Effector CD8-positive, alpha-beta T cell (primary cell): ENCODE results near the gene SV2B.
"Not testable (repeated sequence)": the region's sequence is repeated elsewhere in the genome, so short reads cannot be mapped to it uniquely, and the experiment has no call there.

Source experiments
- DNase-seq: peaks from one replicate; lab custom pipeline; 2025; lab: John Stamatoyannopoulos, UW
- total RNA-seq, 4 experiments: gene quantifications; one replicate each; lab custom pipeline; 2026; lab: John Stamatoyannopoulos, UW

SV2B gene, protein sequence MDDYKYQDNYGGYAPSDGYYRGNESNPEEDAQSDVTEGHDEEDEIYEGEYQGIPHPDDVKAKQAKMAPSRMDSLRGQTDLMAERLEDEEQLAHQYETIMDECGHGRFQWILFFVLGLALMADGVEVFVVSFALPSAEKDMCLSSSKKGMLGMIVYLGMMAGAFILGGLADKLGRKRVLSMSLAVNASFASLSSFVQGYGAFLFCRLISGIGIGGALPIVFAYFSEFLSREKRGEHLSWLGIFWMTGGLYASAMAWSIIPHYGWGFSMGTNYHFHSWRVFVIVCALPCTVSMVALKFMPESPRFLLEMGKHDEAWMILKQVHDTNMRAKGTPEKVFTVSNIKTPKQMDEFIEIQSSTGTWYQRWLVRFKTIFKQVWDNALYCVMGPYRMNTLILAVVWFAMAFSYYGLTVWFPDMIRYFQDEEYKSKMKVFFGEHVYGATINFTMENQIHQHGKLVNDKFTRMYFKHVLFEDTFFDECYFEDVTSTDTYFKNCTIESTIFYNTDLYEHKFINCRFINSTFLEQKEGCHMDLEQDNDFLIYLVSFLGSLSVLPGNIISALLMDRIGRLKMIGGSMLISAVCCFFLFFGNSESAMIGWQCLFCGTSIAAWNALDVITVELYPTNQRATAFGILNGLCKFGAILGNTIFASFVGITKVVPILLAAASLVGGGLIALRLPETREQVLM
- 0 to 0.54 (median 0.15) reads per million in 4 experiments for total RNA-seq

DNA sequence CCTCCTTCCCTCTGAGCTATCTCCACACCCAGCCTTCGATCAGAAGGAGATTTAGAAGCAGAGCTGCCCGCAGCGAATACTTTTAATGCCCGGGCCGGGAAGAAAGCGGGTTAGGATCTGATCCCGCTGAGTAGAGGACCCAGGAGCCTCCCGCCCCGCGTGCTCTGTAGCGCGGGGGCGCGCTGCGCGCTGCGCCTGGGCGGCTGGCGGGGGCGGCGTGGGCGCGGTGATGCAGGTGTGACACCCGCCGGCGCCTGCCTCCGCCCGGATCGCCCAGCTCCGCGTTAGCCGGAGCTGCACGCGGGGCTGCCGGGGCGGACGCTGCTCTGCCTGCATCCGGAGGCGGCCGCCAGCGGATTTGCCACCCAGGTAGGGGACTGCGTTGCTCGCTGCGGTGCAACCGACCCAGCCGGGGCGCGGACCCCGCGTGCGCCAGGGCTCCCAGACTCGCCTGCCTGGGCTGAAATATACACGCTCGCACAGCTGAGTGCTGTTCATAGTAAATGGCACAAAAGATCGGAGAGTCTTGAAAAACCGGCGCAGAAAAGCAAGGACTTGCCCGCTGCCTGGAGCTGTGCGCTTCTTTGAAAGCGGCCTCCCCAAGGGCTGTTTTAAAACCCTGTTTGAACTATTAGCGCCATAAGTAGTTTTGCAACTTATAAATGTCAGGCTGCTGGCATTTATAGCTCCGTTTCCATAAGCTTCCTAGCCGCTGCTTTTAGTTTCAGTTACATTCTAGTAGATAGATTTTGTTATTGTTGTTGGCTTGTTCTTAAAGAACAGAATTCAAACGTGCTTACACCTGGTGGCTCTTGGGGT lies at the start of gene SV2B:
Gene SV2B, plus strand, starts transcription at position 263 of the 819 bp plus-strand sequence. CDS start 126,007 bp downstream, outside the sequence.
- no peak for DNase-seq

DNA sequence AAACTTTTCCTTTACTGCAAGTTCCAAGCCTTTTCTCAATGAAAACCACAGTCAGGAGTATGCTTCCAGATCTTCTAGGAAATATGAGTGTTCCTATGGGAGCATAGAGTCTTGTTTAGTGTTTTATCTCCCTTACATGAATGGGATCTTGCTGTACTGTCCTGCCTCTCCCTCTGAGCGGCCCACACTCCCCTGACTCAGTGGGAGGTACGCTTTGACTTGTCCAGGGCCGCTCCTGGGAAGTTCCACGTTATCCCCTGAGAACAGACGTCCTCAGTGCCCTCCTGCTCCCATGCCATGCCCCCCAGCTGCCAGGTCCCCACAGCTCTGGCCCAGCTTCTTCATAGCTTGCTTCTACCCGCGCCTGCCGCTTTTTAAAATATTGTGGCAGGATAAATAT lies 48.8 kb upstream of the SV2B start:
- DNase-seq: no peak

DNA sequence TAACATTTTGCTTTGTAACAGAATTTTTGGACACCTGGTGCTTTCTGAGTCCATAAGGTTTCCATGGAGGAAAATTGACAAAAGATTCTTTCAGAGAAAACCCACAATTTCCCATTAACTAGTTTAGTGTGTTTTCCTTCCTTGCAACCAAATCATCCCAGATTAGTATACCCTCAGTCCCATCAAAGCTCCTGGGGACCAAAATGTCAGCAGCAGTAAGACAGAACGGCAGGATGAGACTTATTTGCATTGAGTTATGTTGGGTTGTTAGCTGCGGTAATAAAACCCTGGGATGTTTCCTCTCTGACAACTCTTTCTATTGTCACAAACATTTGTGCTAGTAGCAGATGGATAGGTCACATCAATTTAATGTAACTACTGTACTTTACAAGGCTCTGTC lies 45.2 kb upstream of the SV2B start:
- no peak for DNase-seq

DNA sequence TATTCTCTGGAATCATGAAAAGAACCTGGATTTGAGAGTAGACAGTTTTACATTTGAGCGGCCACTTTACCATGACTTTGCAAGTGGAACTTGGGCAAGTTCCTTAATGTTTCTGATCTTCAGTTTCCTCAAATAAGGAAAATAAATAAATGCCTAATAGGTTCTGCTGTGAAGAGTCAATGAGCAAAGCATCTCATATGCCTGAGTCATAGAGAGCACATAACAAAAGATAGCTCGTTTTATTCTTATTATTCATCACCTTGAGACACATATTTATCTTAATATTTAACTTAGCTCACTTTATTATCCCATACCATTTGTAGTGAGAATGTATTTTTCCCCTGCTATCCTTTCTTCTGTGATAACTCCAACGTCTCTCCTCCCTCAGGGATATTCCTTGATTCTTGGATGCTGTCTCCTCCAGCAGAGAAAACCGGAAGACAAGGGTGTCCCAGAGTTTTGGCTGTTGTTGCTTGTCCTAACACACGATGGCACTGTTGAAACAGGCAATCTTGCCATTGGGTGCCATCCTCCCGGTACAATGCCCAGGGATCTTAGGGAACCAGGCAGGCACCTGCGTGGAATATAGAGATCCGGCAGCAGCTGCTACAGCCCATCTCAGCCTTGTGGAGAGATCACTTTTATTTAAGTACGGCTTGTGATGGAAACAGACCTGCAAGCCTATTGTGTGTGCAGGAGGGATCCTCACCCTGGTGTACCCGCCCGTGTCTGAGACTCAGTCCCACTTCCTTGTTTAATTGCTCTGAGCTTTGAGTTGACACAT lies 44.3 kb upstream of the SV2B start:
- DNase-seq: peak; percentile 1

DNA sequence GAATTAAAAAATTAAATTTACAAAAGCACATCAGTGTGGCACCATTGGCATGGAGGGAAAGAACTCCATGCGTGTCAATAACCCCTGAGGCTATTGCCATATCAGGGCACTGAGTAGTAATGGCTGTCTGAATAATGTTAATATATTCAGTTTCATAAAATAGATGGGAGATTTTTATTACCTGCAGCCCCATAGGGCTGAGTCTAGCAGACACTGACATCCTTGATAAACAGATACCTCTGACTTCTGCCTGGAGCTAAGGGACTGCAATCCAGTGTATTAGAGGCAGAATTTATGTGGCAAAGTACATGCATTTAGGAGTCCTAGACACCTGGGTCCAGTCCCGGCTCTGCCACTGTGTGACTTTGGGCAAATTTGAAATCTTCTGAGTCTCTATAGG lies 38.8 kb upstream of the SV2B start:
- DNase-seq: no peak

DNA sequence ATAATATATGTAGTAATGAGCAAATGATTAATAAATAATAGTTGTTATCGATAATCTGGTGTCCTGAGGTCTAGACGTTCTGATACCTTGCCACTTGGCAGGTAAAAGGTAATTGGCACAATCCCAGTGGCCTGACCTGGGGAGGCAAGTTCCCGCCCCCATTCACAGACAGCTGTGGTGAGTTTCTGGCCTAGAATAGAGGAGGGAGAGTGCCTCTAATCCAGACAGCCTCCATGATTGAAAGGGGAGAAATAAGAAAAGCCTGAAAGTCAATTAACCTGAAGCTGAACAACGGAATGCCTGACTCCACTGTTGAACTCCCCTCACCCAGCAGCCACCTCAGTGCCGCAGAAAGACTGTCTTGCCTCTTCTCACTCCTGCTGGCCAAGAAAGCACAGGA lies 38.1 kb upstream of the SV2B start:
- DNase-seq: no peak

DNA sequence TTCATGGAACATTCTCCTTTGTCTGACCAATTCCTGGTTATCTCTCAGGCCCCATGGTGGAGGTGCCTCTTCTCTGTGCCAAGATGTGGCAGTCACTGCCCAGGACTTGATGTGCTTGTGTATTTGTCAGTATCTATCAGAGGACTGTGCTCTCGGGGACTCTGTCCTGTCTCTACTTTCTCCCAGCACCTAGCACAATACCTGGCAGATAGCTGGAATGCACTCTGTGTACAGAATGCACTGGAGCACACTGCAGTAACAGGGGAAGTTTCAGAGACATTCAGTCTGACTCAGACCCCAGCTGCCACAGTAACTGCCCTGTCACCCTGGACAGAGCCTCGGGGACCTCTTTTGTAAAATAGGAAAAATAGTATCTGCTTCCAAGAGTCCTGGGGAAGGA lies 34.6 kb upstream of the SV2B start:
- DNase-seq: no peak

DNA sequence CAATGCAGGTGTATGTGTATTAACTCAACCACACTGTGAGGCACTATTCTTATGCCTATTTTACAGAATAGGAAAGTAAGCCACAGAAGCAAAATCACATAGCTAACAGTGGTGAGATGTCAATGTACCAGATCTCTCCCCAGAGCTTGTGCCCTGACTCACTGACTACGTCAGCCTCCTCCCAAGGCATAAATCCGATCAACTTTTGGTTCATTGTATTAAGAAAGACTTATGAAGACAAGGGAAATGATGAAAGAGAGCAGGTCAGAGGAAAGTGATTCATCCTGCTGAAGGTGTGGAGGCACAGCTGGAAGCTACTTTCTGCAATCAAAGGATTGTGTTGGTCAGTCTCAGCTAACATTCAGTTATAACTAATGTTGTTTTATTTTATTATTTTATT lies 33.0 kb upstream of the SV2B start:
- no peak for DNase-seq

DNA sequence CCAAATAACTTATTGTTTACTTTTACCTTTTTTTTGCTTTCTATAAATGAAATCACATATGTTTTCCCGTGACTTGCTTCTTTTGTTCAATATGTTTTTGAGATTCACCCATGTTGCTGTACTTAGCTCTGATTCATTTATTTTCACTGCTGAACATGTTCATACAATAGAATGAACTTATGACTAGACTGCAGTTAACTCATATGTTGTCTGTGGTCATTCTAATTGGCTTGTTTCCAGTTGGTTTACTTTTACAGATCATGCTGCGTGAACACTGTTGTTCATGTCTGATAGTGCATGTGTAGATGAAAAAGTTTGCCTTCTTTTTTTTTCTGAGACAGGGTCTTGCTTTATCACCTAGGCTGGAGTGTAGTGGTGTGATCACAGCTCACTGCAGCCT lies 31.6 kb upstream of the SV2B start:
- no peak for DNase-seq

DNA sequence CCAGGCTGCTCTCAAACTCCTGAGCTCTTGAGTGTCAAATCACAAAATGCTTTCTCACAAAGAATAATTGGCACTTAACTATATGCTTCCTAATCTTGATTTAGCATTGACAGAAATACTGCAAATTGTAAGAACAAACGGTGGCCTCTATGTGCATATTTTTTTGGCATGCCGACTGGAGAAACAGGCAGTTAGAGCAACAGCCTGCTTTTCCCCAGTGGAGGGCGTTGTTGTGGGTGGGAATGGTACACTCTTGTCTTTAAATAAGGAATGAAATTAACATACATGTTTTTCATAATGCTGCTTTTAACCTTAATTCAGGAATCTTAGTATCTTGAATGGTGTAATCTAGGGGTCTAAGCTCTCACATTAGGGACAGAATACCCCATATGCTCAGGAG lies 31.1 kb upstream of the SV2B start:
- DNase-seq: no peak

DNA sequence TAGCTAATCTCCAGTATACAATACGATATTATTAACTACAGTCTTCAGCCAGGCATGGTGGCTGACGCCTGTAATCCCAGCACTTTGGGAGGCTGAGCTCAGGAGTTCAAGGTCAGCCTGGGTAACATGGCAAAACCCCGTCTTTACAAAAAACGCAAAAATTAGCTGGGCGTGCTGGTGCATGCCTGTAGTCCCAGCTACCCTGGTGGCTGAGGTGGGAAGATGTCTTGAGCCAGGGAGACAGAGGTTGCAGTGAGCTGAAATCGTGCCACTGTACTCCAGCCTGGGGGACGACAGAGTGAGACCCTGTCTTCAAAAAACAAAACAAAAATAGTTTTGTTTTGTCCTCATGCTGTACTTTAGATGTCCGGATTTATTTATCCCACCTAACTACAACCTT lies 29.2 kb upstream of the SV2B start:
- DNase-seq: no peak

DNA sequence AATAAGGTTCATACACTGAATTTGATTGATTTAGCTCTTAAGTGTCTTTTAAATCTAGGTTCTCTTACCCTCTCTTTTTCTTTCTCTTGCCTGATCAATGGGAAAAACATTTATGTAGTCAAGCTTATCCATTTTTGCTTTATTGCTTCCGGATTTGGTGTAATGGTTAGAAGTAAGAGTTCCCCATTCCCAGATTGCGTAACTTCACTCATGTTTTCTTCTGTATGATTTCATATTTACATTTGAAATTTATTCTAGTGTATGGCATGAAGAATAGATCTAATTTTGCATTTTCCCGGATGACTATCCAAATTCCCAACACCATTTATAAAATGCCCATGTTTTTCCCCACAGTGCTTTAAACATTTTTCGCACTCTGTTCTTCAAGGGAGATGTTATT lies 27.9 kb upstream of the SV2B start:
- no peak for DNase-seq

DNA sequence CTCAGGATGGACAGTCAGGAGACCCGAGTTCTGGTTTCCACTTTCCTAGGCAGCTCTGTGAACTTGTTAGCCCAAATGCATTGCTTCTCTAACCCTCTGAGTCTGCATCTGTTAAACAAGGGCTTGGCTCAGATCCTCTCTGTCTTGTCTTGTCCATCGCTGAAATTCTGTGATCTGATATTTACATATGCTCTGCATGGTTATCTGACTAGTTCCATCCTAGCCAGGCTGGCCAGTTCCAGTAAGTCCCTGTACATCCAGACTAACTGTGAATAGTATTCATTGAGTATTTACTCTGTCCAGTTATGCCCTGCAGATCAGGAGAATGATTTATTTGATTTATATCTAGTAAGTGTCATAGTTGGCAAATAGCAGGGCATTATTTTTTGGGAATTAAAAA lies 27.0 kb upstream of the SV2B start:
- DNase-seq: no peak

DNA sequence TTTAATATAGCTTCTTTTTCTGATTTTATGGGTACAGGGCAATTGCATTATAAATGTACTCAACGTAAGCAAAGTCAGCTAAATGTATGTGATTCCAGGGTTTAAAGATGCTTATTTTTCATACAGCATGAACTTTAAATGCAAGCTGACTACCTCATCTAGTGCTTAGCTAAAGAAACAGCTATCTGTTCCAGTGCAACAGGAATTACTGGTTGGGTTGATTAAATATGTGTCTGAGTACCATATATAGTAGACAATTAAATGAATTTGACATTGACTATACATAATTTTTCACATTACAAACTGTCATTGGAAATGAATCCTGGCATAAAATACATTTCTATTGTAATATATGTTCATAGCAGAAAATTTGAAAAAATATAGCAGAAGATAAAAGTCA lies 26.3 kb upstream of the SV2B start:
- DNase-seq: no peak

DNA sequence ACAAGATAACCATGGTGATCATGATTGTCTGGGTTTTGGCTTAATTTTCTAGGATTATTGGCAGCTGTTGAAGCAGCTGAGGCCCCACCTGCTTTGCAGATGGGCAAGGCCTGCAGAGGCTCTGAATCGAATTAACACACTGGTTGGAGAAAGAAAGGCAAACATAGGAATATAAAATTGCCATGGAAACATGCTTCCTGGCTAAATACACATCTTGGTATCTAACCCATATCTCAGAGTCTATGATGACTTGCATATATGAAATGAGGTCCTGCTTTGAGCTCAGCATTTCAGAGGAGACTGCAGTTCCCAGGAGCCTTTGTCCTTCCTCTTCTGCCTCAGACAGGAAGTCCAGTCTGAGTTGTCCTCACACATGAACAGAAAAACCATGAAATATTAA lies 24.3 kb upstream of the SV2B start:
- no peak for DNase-seq

DNA sequence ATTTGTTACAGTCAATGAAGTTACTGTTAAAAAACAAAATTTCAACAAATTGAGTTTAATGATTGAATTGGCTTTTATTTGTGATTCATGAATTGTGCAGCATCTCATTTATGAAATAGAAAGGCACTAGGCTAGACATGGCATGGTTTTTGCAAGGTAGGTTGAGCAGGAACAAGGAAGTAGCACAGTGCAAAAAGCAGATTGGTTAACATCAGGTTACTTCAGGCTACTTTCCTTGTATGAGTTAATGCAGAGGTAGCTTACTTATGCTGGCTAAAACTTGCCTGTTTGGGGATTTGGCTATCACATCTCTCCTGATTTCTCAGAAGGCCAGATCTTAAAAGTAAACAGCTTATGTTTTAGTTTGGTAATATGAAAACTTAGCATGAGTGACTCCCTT lies 23.0 kb upstream of the SV2B start:
- DNase-seq: no peak

DNA sequence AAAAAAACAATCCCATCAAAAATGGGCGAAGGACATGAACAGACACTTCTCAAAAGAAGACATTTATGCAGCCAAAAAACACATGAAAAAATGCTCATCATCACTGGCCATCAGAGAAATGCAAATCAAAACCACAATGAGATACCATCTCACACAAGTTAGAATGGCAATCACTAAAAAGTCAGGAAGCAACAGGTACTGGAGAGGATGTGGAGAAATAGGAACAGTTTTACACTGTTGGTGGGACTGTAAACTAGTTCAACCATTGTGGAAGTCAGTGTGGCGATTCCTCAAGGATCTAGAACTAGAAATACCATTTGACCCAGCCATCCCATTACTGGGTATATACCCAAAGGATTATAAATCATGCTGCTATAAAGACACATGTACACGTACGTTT lies 6.2 kb upstream of the SV2B start:
- not testable (repeated sequence) for DNase-seq

DNA sequence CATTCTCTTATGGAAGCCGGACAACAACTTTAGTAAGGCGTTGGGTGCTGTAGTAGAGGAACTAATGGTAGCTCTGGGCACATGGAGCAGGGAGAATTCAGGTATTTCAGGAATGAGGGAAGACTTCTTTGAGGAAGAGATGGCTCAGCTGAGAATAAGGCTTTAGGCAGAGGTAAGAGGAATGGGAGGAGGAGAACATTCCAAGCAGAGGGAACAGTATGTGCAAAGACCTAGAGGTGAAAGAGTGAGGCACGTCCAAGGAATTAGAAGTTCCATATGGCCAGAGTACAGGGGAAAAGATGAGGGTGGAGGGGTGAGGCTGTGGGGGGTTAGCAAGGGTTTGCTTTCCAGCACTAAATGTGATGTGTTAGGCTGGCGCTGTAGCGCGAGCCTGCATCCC lies 1.6 kb upstream of the SV2B start:
- no peak for DNase-seq

DNA sequence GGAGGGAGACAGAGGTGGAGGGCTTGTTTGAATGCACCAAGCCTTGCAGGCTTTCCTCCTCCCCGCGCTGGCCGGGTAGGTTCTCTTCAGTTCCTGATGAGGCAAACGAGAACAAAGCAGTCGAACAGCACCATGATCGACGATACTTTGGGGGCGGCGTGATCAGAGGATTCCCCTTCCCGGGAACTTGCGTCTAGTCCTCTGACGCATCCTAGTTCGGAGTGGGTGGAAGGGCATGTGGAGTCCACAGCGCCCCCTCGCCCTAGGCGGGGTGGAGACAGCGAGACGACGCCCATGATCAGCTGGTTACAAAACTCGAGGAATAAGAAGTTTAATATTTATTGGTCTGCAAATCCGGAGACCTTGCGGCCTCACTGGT lies 452 bp upstream of the SV2B start:
- no peak for DNase-seq

DNA sequence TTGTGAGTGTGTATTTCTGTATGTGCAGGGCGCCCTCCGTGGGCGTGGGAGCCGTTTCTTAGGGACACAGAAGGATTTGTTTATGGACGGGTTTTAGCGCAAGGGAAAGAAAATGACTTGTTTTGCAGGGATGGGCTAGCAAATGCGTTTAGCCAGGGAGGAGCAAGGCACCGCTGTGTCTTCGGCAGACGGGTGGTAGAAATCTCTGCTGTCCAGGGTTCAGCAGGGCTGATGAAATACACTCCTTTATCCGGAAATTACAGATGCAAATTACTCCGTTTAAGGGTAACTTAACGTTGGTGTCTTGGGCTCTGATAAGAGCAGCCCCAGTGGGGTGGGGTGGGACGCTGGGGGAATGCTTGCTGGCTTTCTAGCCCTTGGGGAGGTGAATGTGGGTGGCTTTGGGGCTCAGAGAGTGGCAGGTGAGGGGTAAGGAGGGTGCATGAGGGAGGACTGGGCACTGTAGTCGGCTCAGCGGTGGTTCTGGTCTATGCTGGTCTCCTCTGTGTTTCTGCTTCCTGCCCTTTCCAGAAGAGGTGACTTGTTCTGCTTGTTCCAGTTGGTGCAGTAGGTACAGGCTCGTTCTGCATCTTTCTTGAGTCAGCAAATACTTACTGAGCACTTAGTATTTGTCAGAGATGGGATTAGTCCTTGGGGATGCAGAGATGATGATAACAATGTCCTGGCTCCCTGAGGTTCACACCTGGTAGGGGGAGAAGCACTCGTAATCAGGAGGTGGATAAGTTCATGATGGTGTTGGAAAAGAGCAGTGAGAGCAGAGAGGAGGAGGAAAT lies 954 bp downstream of the SV2B start:
- no peak for DNase-seq

DNA sequence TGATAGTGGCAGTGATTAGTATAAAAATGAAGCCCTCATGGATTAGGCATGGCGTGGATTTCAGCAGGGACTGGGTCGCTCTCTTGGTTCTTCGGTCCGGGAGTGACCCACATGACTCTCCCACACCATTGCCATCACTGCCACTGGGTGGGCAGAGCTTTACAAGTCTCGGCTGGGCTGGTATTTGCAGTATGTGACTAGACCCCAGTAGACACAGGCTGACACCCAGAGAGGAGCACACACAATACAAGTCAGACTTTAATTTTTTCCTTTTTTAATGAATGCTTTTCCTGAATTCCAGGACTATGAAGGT lies 1.5 kb downstream of the SV2B start:
- DNase-seq: no peak
